Smooth muscle cell of the pulmonary artery (primary cell): ENCODE results near the gene CACNA1S. TPM values are rescaled to one million over a fixed set of nuclear protein-coding genes. Genes with fewer than 3 reads are reported as not detected.

ENCODE experiments used
- total RNA-seq: library from RNA; depleted of rRNA; stranded (reverse); fragments of >200 nt; gene quantifications from 2 replicates; pipeline ENCODE4 v1.2.3, GENCODE V29; 2014

CACNA1S gene
- total RNA-seq = 0.07 TPM in 1 of 2 replicates, not detected in the other

DNA sequence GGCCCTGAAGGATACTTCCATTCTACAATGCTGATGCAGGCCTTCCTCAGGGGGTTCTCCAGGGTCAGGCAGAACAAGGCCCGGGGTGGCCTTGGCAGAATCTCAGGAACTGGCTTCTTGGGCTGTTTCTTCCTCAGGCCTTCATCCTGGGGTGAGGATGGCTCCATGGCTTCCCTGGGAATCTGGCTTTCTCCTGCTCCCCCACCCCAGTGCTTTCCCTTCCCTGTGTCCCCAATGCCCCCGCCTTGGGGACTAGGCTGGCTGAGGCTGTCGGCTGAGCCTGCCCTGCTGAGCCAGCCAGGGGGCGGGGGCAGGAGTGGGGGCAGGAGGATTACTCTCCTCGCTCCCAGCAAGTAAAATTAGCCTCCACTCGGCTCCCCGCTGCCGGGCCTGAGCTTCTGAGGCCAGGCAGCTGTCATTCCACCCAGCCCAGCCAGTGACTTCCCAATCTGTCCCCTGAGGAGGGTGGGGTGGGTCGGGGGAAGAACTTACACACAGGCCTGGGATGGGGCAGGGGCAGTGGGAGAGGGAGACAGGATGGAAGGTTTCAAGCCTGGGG is at the start of gene CACNA1S:
Gene CACNA1S, minus strand, starts transcription at position 254 of the 559 bp plus-strand sequence. Its CDS starts 87 bp downstream, at position 167.

DNA sequence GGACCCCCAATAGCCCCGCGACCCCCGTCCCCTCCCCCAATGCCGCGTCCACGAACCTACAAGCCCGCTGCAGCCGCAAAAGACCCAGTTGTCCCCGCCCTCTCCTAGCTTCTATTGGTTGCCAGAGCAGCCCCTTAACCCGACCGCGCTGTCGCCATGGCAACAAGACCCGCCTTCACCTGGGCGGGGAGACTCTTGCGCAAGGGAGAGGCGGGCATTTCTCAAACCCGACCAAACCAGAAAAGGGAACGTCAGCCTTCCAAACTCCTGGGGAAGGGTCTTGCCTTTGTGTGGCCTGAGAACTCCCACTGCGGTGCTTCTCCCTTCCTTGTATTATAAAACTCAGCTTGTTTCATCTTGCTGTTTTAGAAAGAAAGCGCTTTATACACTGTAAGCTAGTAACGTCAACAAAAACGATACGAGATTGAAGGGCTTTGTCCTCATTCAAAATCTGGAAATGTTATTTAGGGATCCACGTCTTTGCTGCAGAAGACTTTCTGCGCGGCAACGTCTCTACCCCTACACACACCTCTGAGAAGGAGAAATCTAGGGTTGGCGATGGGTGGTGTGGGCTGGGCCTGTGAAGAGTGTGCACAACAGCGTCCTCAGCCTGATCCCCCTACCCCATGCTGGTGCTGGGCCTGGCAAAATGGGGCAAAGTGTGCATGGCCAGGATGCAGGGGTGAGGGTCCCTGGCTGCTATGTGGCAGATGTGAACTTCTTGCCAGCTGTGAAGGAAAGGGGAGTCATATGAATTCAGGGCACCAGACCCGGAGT is 42.4 kb upstream of the CACNA1S start, which contains the start of gene TMEM9:
Gene TMEM9, minus strand, starts transcription at position 86 of the 777 bp plus-strand sequence. CDS start 551 bp downstream, outside the sequence.

GRCh38 chr1:201126832-201127754 is 14.9 kb upstream of the CACNA1S start, which contains the start of gene ASCL5:
TSS of gene ASCL5 (minus strand) at chr1:201127184. CDS start at chr1:201115372, 11,812 bp downstream.

DNA sequence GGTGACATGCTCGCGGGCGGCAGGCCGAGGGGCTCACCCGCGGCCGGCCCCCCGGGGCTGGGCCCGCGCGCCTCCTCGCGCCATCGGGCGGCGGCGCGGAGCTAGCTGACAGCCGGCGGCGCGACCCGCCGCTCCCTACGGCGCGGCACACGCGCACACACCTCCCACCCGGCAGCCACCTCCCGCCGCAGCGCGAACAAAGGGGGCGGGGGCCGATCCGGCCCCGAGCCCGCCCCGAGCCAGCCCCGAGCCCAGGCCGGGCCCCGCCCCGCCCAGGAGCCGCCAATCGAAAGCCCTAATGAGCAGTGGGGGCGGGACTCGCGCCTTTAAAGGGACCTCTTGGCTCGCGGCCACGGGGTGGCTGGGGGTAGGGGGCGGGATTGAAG is 88.7 kb downstream of the CACNA1S start, which contains the start of gene KIF21B:
Gene KIF21B, minus strand, starts transcription at position 198 of the 386 bp plus-strand sequence. CDS start 331 bp downstream, outside the sequence.

Other genes starting within 250 kb of the CACNA1S start
- not detected in 2 replicates for gene GPR25, start 239.4 kb downstream of the CACNA1S start, total RNA-seq
- gene INAVA, start 217.5 kb downstream of the CACNA1S start, total RNA-seq = 0.03 and 0.07 TPM in 2 replicates
- gene KIF21B, start 88.7 kb downstream of the CACNA1S start, total RNA-seq = 0.13 and 0.91 TPM in 2 replicates
- gene ASCL5, start 14.8 kb upstream of the CACNA1S start, total RNA-seq = not detected in 2 replicates
- 66.0 and 78.4 TPM in 2 replicates for gene TMEM9, start 42.0 kb upstream of the CACNA1S start, total RNA-seq
- gene IGFN1, start 78.4 kb upstream of the CACNA1S start, total RNA-seq = 0.07 TPM in 1 of 2 replicates, not detected in the other
- 0.13 and 0.30 TPM in 2 replicates for gene PKP1, start 171.1 kb upstream of the CACNA1S start, total RNA-seq